Mononuclear cell (primary cell): Measurements from ENCODE around the gene BAAT. TPM values are rescaled to one million over a fixed set of nuclear protein-coding genes. Genes with fewer than 3 reads are reported as not detected.

Experiments
- H3K27me3 ChIP-seq: 2 replicates; pipeline ENCODE4 v1.6.0; 2011; ENCODE audit warnings: low read length, control low read depth; ENCODE audit not compliant: insufficient read depth
- H3K4me1 ChIP-seq: 2 replicates; pipeline ENCODE4 v1.5.1; 2011; ENCODE audit warnings: mild to moderate bottlenecking, low read length, control low read depth; ENCODE audit not compliant: insufficient read depth
- H3K4me3 ChIP-seq: 2 replicates; pipeline ENCODE4 v1.5.1; 2011; ENCODE audit warnings: mild to moderate bottlenecking, low read length, moderate library complexity
- H3K9me3 ChIP-seq: 2 replicates; pipeline ENCODE4 v1.5.1; 2011; ENCODE audit warnings: low read depth, mild to moderate bottlenecking, control low read depth, low read length
- total RNA-seq: library from RNA; depleted of rRNA; stranded (reverse); fragments of >200 nt; gene quantifications from one replicate; pipeline ENCODE4 v1.2.3, GENCODE V29; 2012

The BAAT gene
- total RNA-seq, 1 donor: 0.10 TPM

GRCh38 chr9:101381118-101381517 lies 3.7 kb downstream of the BAAT start:
- Histone ChIP-seq H3K9me3 (no peaks in the 10 kb centered on the region), H3K27me3 (no peaks in the 10 kb centered on the region), H3K4me1 (no peaks in the 10 kb centered on the region), H3K4me3 (no peak overlapping the region)

GRCh38 chr9:101380295-101380694 lies 4.5 kb downstream of the BAAT start:
- no peaks in the 10 kb centered on the region for H3K4me1 ChIP-seq
- no peaks in the 10 kb centered on the region for H3K9me3 ChIP-seq
- H3K4me3 ChIP-seq: no peak overlapping the region
- H3K27me3 ChIP-seq: no peaks in the 10 kb centered on the region

- no peak overlapping the region for H3K4me3 ChIP-seq
- no peaks in the 10 kb centered on the region for H3K27me3 ChIP-seq
- no peaks in the 10 kb centered on the region for H3K9me3 ChIP-seq
- H3K4me1 ChIP-seq: no peaks in the 10 kb centered on the region
These were observed 8.5 kb downstream of the BAAT start for GRCh38 chr9:101376111-101376848.

- Histone ChIP-seq H3K27me3 (no peaks in the 10 kb centered on the region), H3K4me3 (no peak overlapping the region), H3K9me3 (no peaks in the 10 kb centered on the region), H3K4me1 (no peaks in the 10 kb centered on the region)
These were observed 9.3 kb downstream of the BAAT start for GRCh38 chr9:101375546-101375945.

- no peaks in the 10 kb centered on the region for H3K27me3 ChIP-seq
- H3K9me3 ChIP-seq: no peaks in the 10 kb centered on the region
- H3K4me1 ChIP-seq: no peaks in the 10 kb centered on the region
- H3K4me3 ChIP-seq: no peak overlapping the region
These were observed 12.3 kb downstream of the BAAT start for GRCh38 chr9:101372327-101373118.

DNA sequence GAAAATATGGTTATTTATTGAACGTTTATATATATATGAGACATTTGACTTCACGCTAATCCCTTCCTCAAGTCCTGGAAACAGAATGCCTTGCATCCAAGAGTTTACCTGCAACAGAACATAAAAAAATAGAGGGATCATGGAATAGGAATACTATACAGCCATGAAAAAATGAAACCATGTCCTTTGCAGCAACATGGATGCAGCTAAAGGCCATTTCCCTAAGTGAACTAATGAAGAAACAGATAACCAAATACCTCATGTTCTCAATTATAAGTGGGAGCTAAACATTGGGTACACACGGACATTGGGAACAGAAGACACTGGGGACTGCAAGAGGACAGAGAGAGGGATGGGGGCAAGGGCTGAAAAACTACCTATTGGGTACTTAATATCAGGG lies 13.0 kb downstream of the BAAT start:
- Histone ChIP-seq H3K4me1 (no peaks in the 10 kb centered on the region), H3K9me3 (no peaks in the 10 kb centered on the region), H3K4me3 (no peak overlapping the region), H3K27me3 (no peaks in the 10 kb centered on the region)

- no peak overlapping the region for H3K4me3 ChIP-seq
- H3K4me1 ChIP-seq: no peaks in the 10 kb centered on the region
- no peaks in the 10 kb centered on the region for H3K27me3 ChIP-seq
- H3K9me3 ChIP-seq: no peaks in the 10 kb centered on the region
These were observed 14.8 kb downstream of the BAAT start for GRCh38 chr9:101369884-101370531.

DNA sequence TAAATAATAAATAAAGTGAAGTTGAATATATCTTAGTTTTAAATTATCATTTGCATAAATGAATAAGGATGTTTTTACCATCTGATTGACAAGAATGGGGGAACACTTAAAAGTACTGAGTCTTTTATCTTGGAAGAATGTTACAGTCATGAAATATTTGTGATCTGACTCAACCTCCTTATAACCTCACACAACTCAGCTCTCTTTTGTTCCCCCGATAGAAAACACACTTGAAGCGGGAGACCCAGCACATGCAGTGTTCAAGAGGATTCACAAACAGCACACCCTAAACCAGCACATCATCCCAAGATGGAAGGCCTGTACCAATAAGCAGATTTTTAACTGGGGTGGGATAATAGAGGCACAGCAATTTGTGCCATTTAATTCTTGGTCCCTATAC lies 15.5 kb downstream of the BAAT start:
- H3K4me1 ChIP-seq: no peaks in the 10 kb centered on the region
- no peaks in the 10 kb centered on the region for H3K27me3 ChIP-seq
- H3K4me3 ChIP-seq: no peak overlapping the region
- H3K9me3 ChIP-seq: no peaks in the 10 kb centered on the region

- H3K4me1 ChIP-seq: no peaks in the 10 kb centered on the region
- no peaks in the 10 kb centered on the region for H3K27me3 ChIP-seq
- no peak overlapping the region for H3K4me3 ChIP-seq
These were observed 17.5 kb downstream of the BAAT start for GRCh38 chr9:101367323-101367722.

DNA sequence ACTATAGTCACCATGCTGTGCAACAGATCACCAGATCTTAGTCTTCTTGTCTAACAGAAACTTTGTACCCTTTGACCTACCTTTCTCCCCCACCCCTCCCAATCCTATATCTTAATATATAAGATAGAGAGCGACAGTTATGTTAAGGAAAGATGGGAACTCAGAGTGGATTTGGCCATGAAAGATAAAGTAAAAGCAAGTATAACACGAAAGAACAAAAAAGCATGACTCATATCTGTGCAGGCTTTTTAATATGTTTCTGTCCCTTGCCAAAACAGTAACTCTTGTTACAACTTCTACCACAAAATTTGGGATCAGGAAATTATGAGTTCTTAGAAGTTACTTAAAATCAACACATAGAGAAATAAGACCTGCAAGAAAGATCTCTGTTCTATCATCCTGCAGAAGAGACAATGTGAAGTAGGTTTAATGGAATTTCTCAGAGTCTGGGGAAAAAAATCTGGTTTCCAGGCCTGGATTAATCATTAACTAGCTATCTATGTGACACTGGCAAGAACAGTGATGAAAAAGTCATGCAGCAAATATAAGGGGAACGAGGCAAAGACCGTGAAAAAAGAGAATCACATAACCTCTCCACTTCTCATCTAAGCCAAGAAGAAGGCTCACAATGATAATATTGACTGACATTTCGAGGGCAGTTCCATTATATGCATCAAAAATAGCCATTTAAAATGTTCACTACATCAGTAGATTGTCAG lies 18.6 kb downstream of the BAAT start:
- no peaks in the 10 kb centered on the region for H3K9me3 ChIP-seq
- no peaks in the 10 kb centered on the region for H3K4me1 ChIP-seq
- H3K27me3 ChIP-seq: no peaks in the 10 kb centered on the region
- no peak overlapping the region for H3K4me3 ChIP-seq

More at GRCh38 chr9:101367323-101367722, 17.5 kb downstream of the BAAT start:
- H3K9me3 ChIP-seq: no peaks in the 10 kb centered on the region

DNA sequence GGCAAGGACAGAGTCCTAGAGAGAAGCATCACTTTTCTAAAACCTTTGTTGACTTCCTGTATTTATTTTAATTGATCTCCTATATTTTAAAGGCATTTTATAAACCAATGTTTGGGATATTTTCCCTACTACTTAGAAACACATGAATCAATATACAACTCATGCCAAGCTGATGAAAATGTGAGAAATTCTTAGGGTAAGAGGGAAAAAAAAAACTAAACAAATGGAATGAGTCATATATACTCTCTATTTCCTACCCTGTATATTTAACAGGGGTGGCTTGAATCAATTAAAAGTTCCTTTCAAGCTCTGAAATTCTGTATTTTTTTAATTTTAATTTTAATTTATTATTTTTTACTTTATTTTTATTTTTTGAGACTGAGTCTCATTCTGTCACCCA lies 19.6 kb downstream of the BAAT start:
- no peak overlapping the region for H3K4me3 ChIP-seq
- peaks cover 2% of the 10 kb centered on the region for H3K27me3 ChIP-seq
- no peaks in the 10 kb centered on the region for H3K9me3 ChIP-seq
- no peaks in the 10 kb centered on the region for H3K4me1 ChIP-seq

DNA sequence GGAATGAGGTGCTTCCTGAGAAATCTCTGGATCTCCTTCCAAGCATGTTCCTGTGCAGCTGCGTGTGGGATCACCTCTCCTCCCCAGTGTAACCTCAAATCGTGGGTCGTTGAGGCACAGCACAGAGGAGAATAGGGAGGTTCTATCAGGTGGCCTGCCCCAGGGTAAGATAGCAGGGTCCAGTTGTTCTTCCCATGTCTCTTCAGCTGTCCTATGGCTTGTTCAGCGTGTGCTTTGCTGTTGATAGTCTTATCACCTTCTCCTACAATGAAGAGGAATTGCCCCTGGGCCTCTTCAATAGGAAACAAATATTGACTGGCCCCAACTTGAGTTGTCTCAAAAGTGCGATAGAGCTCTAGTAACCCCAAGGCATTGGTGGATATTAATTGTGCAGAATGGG lies 22.4 kb downstream of the BAAT start:
- no peak overlapping the region for H3K4me3 ChIP-seq
- H3K27me3 ChIP-seq: peaks cover 2% of the 10 kb centered on the region
- H3K4me1 ChIP-seq: no peaks in the 10 kb centered on the region
- H3K9me3 ChIP-seq: no peaks in the 10 kb centered on the region

DNA sequence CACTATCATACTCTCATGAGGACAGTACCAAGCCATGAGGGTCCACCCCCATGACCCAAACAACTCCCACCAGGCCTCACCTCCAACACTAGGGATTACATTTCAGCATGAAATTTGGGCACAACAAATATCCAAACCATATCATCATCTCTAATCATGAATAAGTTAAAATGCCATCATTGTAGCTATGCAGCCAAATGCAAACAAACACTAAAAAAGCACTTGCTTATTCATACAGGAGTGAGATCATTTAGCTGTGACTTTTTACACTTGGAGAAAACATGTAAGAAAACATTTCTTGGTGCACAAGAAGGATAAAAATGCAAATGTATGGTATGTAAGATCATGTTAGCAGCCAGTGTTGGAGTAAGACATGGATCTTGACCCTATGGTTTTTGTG lies 24.2 kb downstream of the BAAT start:
- peaks cover 2% of the 10 kb centered on the region for H3K27me3 ChIP-seq
- no peaks in the 10 kb centered on the region for H3K9me3 ChIP-seq
- no peaks in the 10 kb centered on the region for H3K4me1 ChIP-seq
- no peak overlapping the region for H3K4me3 ChIP-seq

DNA sequence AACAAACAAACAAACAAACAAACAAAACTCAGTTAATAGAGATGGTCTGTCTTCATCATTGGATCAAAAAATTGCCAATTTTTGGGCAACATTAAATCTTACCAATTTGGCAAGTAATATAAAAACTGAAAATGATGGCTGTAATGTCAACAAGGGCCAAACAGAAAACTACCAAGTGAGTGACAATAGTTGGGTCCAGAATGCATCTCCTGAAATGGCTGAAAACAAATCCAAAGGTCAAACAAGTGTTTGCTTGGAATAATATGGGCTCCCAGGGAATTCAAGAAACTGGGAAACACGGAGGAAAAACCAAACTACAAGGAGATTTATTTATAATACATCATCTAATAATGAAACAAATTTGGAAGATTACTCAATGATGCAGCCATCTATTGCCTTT lies 25.1 kb downstream of the BAAT start:
- H3K4me3 ChIP-seq: no peak overlapping the region
- H3K4me1 ChIP-seq: no peaks in the 10 kb centered on the region
- peaks cover 2% of the 10 kb centered on the region for H3K27me3 ChIP-seq
- H3K9me3 ChIP-seq: no peaks in the 10 kb centered on the region

- Histone ChIP-seq H3K9me3 (no peaks in the 10 kb centered on the region), H3K4me1 (no peaks in the 10 kb centered on the region), H3K4me3 (no peak overlapping the region), H3K27me3 (peaks cover 2% of the 10 kb centered on the region)
These were observed 28.2 kb downstream of the BAAT start for GRCh38 chr9:101356619-101357018.
